HL-60/S4 (cell line): ENCODE data around the gene GPRC5C.
"Not testable (repeated sequence)": the region's sequence is repeated elsewhere in the genome, so short reads cannot be mapped to it uniquely, and the experiment has no call there.

Experiments
- in situ Hi-C: fragments of 300-500 bp; cut with MboI; formaldehyde crosslinking; loops from 2 replicates; pipeline ENCODE4 v1.14.3; 2022; ENCODE audit warnings: low sequenced_read_pairs

GPRC5C gene

DNA sequence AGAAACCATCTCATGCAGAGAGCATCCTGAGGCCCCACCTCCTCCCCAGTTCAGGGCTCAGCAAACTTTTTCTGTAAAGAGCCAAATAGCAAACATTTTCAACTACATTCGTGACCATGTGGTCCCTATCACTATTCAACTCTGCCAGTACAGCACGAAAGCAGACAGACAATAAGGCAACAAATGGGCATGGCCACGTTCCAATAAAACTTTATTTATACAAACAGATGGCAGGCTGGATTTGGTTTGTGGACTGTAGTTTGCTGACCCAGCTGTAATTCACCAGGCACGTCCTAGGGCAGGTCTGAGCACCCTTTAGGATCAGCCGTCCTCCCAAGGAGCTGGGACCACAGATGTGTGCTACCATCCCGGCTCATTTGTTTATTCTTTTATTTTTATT, 27.1 kb upstream of the GPRC5C start:
- in situ Hi-C loops, result no loop called here

DNA sequence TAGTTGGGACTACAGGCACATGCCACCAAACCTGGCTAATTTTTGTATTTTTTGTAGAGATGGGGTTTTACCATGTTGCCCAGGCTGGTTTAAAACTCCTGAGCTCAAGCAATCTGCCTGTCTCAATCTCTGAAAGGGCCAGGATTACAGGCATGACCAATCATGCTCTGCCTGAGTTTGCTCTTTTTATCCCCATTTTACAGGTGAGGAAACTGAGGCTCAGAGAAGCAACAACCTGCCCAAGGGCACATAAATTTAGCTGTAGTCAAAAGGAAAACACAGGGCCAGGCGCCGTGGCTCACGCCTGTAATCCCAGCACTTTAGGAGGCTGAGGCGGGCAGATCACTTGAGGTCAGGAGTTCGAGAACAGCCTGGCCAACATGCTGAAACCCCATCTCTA, 26.6 kb upstream of the GPRC5C start:
- in situ Hi-C loops, result not testable (repeated sequence)

DNA sequence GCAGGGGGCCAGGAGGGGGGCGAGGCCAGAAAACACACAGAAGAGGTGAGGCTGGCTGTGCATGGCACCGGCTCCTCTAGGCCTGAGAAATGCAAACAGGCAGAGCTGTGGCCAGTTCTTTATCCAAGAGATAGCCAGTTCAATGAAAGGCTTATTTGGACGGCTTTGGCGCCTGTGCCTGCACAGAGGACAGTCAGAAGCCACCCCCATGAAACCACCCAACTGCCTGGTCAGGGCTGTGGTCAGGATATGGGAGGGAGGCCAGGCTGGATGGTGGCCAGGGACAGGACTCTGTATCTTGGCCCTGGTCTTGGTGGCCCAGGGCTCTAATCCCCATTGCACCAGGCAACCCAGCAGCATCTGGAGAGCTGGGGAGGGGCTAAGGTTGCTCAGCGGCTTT, 24.5 kb upstream of the GPRC5C start:
- in situ Hi-C loops, result no loop called here

DNA sequence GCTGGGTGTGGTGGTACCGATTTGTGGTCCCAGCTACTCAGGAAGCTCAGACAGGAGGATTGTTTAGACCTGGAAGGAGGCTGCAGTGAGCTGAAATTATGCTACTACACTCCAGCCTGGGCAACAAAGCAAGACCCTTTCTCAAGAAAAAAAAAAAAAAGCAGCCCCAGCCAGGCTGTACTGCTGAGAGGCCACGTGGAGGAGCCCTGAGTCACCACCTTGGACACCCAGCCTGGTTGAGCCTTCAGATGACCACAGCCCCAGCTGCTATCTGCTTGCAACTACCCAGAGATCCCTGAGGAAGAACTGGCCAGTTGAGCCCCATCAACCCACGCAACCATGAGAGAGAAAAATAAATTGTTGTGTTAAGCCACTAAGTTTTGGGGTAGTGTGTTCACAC, 23.6 kb upstream of the GPRC5C start:
- in situ Hi-C loops, result no loop called here

DNA sequence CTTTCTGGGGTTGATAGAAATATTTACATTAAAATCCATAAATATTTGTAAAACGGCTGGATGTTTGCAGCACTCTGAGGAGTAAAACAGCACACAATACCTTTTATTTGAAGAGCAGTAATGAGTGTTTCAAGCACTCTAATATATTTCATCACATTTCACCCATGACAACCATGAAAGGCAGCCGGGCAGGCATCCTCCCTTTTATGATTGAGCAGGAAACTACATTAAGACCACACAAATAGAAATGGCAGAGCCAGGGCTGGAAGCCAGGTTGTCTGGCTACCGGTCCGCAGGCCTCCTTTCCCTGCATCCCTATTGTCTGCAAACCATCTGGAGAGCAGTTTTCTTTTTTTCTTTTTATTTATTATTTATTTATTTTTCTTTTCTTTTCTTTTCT, 23.1 kb upstream of the GPRC5C start:
- in situ Hi-C loops, result no loop called here

DNA sequence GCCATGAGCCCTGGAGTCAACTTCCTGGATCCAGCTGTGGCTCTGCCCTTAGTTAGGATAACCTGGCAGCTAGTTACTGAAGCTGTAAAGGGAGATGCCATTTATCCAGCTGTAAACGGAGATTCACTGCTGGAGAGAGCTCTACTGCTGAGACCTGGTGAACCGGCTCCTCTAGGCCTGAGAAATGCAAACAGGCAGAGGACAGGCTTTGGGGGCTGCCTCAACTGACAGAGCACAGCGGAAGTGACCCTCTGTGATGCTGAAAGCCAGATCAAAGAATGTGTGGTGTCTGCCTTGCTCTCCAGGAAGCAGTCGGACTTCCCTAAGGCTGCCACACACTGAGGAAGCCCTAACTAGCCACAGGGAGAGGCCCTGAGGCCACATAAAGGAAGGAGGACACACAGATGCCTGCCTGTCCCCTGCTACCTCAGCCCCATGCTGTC, 21.9 kb upstream of the GPRC5C start:
- in situ Hi-C loops, result no loop called here

DNA sequence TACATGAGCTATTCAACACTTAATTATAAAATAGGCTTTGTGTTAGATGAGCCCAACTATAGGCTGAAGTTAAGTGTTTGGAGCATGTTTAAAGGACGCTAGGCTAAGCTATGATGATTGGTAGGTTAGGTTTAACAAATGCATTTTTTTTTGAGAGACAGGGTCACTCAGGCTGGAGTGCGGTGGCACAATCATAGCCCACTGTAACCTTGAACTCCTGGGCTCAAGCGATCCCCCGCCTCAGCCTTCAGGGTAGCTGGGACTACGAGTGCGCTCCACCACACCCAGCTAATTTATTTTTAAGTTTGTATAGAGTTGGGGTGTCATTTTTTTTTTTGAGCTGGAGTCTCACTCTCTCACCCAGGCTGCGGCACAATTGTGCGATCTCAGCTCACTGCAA, 19.3 kb upstream of the GPRC5C start:
- in situ Hi-C loops, result no loop called here

DNA sequence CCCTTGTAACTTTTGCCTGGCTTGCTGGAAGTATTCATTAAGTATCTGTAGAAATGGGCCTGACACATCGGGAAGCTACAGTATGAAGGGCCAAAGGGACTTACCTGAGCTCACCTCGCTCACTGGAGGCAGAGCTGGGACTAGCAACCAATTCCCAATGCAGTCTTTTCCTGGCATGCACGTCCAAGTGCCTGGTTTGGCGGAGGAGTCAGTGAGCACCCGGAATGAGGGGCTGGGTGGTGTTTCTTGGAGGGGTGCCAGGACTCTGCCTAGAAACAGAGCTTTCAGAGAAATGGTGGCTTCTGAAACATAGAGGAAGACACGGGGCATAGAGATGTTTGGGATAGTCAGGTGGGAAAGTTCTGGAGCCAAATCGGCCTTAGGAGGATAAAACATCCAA, 18.4 kb upstream of the GPRC5C start:
- in situ Hi-C loops, result no loop called here

DNA sequence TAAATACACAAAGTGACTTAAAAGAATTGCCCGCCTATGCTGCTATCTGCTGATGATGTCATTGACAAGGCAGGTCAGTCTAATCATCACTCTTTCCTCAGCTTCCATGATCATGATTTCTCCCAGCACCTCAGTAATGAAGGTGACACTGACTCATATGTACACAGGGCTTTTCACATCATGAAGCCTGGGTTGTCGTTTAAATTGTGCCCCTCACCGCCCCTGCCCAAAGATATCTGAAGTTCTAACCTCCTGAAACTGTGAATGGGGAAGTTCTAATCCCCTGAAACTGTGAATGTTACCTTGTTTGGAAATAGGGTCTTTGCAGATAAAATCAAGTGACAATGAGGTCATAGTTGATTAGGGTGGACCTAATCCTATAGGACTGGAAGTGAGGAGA, 17.4 kb upstream of the GPRC5C start:
- in situ Hi-C loops, result no loop called here

DNA sequence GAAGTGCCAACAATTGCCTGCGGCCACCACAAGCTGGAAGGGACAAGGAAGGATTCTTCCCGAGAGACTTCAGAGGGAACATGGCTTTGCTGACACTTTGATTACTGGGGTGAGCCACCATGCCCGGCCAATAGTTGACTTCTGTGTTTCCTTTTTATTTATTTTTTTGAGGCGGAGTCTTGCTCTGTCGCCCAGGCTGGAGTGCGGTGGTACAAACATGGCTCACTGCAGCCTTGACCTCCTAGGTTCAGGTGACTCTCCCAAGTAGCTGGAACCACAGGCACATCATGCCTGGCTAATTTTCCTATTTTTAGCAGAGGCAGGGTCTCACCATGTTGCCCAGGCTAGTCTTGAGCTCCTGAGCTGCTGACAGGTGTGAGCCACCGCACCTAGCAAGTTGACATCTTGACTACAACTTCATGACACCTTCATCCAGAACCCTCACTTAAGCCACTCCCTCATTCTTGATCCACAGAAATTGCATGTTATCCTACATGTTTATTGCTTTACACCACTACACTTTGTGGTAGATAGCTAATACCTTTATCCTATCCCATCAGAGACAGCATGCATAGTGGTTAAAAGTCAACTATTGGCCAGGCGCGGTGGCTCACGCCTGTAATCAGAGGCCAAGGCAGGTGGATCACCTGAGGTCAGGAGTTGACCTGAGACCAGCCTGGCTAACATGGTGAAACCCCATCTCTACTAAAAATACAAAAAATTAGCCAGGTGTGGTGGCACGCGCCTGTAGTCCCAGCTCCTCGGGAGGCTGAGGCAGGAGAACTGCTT, 16.1 kb upstream of the GPRC5C start:
- in situ Hi-C loops, result no loop called here

DNA sequence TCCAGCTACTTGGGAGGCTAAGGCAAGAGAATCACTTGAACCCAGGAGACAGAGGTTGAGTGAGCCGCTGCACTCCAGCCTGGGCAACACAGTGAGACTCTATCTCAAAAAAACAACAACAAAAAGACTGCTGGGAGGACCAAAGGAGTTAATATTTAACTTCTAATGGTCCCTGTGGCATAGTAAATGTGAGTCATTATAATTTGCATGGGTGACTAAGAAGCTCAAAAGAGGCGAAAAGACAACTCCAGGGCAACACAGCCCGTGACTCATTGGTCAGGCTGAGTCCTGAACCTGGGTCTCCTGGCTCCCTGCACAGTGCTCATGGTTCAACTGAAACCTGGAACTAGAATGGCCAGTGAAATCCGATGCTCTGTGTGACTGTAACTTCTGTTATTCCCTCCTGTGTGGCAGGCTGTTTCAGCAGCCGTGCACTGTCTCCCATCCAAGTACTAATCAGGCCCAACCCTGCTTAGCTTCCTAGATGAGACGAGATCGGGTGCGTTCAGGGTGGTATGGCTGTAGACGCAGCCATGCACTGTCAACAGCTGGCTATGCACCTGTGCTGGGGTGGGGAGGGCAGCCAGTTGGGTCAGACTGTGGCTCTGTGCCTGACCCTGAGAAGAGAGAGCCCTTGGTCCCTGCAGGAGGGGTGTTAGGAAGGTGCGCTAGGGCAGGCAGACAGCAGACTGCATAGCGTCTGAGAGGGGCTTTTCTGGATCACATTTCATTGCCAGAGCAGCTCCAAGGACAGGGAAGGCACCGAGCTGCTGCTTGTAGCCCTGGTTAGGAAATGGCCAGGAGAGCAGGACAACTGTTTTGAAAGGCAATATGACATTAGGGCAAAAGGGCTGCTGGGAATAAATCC, 14.5 kb upstream of the GPRC5C start:
- in situ Hi-C loops, result no loop called here

DNA sequence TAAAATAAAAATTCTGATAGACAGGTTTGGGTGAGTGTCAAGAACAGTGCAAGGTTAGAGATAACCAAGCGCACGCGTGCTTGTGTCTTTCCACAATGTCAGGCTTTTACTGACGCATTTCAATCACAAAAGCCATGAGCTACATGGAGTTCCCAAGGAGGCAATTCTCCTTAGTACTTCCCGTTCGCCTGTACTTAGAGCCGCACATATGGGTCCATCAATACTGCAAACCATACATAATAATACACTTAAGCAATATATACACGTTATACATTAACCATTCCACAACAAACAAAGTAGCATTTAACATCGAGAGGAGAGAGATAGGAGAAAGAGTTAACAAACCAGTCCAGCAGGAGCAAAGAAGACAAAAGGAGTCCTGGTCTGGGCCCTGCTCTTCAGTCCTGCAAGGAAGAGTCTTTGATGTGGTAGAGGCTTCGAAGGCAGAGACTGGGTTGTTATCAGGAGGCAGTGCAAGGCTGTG, 11.9 kb upstream of the GPRC5C start:
- in situ Hi-C loops, result no loop called here

DNA sequence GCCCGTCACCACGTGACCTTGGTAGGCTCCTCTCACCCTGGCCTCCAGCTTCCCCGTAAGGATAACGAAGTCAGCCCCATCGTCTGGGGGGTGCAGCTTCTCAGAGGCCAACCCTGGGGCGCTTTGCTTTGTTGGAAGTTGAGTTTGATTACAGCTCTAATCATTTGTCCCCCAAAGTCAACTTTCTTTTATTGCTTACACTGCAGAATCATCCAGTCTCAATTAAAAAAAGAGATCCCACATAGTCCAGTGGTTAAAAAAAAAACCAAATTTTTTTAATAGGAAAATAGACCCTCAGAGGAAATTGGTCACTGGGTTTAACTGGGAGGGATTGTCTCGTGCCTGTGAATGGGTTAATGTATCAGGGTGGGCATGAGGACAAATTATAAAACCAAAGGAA, 7.8 kb upstream of the GPRC5C start:
- in situ Hi-C loops, result no loop called here

DNA sequence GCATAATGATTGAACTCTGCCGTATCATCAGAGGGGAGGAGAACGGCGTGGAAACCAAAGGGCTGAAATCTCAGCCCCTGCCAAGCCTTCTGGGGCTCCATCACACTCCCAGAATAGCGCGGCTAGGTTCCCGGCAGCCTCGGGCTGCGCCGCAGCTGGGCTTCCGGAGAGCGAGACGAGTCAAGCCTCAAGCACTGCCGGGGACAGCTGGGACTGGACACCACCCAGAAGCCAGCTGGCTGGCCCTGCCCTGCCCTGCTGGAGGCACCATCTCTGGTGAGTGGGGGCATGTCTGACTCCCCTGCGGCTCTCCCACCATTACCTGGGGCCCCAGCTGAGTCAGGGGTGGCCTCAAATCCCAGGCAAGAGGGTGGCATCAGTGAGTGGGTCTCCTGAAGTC, 7.2 kb upstream of the GPRC5C start:
- in situ Hi-C loops, result no loop called here

DNA sequence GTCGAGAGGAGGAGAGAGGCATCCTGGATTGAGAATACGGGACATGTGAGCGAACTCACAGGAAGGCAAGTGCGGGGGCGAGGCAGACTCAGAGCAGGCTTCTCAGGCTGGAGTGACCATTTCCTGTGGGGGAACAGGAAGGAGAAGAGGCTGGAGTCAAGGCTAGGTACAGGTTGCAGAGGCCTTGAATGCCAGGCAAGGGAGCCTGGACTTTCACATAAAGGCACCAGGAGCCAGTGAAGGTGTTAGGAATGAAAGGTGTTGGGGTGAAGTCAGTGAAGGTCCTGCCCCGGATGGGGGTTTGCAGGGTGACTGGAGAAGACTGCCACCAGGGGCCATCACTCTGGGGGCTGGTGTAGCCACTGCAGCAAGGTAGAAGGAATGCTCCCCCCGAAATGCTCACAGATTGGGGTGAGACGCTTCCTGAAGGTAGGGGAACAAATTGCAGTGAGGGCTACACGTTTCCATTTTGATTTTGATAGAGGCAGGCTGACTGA, 5.3 kb upstream of the GPRC5C start:
- in situ Hi-C loops, result no loop called here

DNA sequence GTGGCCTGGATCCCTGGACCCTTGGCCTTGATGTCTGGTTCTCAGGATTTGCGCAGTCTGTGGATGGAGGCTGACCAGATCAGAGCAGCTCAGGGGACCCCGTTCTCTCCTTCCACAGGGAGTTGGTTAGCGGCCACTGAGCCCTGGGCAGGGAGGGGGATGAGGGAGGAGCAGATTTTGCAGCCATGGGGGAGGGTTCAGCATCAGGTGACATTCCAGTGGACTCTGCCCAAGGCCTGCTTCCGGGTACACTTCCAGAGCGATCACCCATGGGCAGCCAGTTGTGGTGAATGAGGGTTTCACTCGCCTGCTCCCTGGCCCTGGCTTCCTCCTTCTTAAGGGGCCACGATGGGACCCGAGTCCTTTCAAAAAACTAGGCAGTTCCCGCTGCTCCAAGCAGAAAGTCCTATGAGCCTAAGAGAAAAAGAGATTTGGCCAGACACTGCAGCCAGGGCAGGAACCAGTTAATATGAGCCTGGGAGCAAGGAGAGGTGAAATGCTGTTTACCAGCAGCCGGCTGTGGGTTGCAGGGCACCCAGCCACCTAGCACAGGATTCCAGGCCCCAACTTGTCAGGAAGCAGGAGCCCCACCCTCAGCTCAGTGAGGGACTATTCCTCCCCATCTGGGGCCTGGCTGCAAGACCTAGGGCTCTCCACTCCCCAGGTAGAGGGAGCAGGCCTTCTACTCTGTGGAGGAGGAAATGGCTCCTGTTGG, 4.7 kb upstream of the GPRC5C start:
- in situ Hi-C loops, result no loop called here

DNA sequence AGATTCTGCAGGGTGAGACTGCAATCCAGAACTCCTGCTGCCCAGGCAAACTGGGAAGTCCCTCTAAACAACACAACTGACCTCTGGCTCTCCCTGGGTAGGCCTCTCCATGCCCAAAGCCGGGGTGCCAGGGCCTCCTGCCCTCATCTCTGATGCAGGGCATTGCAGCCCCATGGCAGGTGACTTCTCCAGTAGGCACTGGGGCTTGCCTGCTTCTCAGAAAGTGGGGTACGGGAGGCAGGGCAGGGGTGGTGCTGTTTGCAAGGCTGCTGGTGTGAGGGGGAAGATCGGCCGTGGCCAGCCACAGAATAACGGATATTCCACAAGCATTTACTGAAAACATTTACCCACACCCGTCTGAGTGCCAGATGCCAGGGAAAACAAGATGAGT, 4.1 kb upstream of the GPRC5C start:
- in situ Hi-C loops, result no loop called here

DNA sequence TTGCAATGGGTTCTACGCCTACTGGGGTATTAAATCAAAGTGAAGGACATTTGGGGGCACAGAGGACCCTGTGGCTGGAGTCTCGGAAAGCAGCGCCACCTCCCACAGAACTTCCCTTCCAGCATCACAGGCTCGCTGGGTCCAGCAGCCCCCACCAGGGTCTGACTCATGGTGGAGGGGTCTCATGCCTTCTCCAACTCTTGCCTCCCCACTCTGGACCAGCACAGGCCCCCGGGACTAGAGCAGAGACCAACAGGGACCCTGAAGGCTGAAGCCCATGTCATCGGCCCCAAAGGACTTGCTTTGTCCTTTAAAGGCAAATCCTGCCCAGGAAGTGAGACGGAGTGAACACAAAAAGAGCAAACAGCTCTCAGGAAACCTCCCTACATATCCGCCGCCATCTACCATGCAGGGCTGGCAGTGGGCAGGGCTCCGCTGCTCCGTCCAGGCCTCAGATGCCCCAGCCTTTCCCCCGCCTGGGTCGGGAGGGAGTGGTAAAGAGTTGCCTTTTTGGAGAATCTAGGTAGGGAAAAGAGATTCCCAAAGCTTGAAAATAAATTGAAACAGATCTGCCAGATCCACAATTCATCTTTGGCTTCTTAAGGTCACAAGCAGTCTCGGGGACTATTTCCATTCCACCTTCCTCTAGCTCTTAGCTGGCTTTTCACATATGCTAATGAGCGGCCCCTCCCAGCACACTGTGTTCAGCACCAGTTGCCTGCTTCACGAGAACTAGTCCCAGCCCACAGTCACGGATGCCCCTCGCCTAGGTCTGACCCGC, 2.1 kb upstream of the GPRC5C start:
- in situ Hi-C loops, result no loop called here

DNA sequence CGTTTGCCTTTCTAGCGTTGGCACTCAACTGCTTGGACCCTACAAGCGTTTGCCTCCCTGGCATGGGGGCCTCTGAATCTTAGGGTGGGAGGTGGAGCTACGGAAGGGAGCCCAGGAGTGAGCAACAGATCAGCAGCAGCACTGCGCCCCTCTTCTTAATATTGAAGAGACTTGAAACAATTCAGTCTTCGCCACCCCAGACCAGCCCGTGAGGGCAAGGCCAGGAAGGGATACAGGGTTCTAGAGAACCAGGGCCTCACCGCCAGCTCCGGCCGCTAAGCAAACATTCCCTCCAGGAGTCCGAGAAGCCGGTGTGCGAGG, 1.5 kb upstream of the GPRC5C start:
- in situ Hi-C loops, result no loop called here

DNA sequence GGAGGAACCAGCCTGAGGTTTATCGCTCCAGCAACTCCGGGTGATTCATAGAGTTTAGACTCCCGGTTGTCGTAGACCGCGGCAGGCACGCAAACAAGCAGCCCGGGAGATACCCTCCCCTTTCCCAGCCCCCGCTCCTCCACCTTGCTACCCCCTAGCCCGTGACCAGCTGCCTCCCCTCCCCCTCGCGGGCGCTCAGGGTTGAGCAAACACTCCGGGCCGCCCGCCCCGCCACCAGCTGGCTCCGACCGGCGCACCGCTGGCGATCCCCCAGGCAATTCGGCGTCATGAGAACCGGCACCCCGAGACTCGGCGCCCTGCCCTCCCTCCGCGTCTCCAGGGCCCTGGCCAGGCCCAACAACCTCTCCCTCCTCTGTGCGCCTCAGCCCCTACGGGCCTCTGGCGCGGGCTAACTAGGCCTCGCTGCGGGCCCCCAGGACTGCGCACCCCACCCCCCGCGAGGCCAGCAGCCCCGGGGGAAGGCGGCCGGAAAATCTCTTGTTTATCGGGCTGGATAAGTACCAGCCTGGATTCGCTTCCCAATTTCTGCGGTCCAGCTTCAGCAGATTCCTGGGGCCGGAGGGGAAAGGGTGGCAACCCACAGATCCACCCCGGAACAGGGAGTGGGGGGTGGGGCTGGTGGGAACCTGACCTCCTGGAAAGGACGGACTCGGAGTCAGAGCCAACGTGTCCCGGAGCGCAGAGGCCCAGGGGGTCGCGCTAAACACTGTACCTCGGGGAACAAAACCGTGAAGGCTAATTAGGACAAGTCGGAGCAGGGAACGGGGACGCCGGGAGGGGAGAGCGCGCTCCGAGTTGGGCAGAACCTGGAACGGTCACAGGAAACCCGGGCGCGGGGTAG, 951 bp upstream of the GPRC5C start:
- in situ Hi-C loops, result no loop called here
